Stomach (tissue), 9 donors: ENCODE data around the gene ABCA7. TPM values are rescaled to one million over a fixed set of nuclear protein-coding genes. Genes with fewer than 3 reads are reported as not detected.

Experiments
- DNase-seq, 2 donors: peaks; one replicate each; pipeline versions ENCODE4 v3.0.0 to v3.0.0-alpha.2; 2013 to 2019
- H3K27ac ChIP-seq, 5 donors: fragments of 200-600 bp in 4 of 5; sonication (generic) in 4 of 5; one replicate each; pipeline ENCODE4 v1.5.1; 2013 to 2019; ENCODE audit warnings: mild to moderate bottlenecking in 1 of 5, moderate library complexity in 1 of 5
- H3K27me3 ChIP-seq, 3 donors: fragments of 200-600 bp; sonication (generic); one replicate each; pipeline ENCODE4 v1.5.1; 2017 to 2019; ENCODE audit warnings: mixed run types in 1 of 3
- H3K36me3 ChIP-seq, 4 donors: fragments of 200-600 bp; sonication (generic); 1 replicate in 3 of 4; 2 replicates in 1 of 4; pipeline ENCODE4 v1.5.1; 2016 to 2019
- H3K4me1 ChIP-seq, 4 donors: fragments of 200-600 bp; sonication (generic); one replicate each; pipeline ENCODE4 v1.5.1; 2016 to 2019
- H3K4me3 ChIP-seq, 4 donors: fragments of 200-600 bp; sonication (generic) in 3 of 4; one replicate each; pipeline ENCODE4 v1.5.1; 2016 to 2019; ENCODE audit warnings: mild to moderate bottlenecking in 1 of 4
- H3K9me3 ChIP-seq, 4 donors: fragments of 200-600 bp; sonication (generic); one replicate each; pipeline ENCODE4 v1.5.1; 2016 to 2019
- CTCF ChIP-seq, 7 experiments: fragments of 450-650 bp in 4 of 7; fragments of 200-600 bp in 3 of 7; sonication (generic) in 3 of 7; IDR thresholded peaks; one replicate each; pipeline ENCODE4 v1.5.1; 2016 to 2019; ENCODE audit warnings: antibody characterized with exemption in 7 of 7, control low read depth in 2 of 7, mild to moderate bottlenecking in 1 of 7
- EP300 ChIP-seq: sonication (generic); formaldehyde crosslinking; IDR thresholded peaks from one replicate; pipeline ENCODE4 v1.6.1; 2017; ENCODE audit warnings: antibody characterized with exemption
- POLR2A ChIP-seq, 4 donors: fragments of 450-650 bp; IDR thresholded peaks; one replicate each; pipeline ENCODE4 v1.6.1; 2016; ENCODE audit warnings: antibody characterized with exemption in 4 of 4, control low read depth in 2 of 4, mild to moderate bottlenecking in 1 of 4, moderate library complexity in 1 of 4
- POLR2AphosphoS5 ChIP-seq, 3 donors: sonication (generic); formaldehyde crosslinking; IDR thresholded peaks; one replicate each; pipeline ENCODE4 v1.6.1; 2016; ENCODE audit warnings: antibody characterized with exemption in 3 of 3
- WGBS, 5 donors: extraction: QIAGEN DNeasy Blood & Tissue Kit in 3 of 5; methylation state at CpG; one replicate each; pipeline versions ENCODE4 v1.1.5 to v1.1.7; 2013 to 2018; 5-methylcytosine and 5-hydroxymethylcytosine counted together
- intact Hi-C: fragments of 100-400 bp; cut with DNase I; formaldehyde crosslinking; loops from one replicate; pipeline ENCODE4 v1.15.1; 2023; ENCODE audit warnings: low total_unique reads
- polyA plus RNA-seq, 3 donors: library from polyadenylated mRNA; stranded (reverse); fragments of 200-250 nt; gene quantifications; one replicate each; pipeline ENCODE4 v1.2.3, GENCODE V29; 2013
- total RNA-seq, 5 donors: library from RNA; depleted of rRNA; stranded (reverse); fragments of >200 nt; gene quantifications; one replicate each; pipeline versions ENCODE4 v1.1.0 to v1.2.3, GENCODE V29; 2014 to 2016
- donor health status: healthy with polysubstance abuse.
- donor health status: Bipolar disorder and iron deficiency.
- donor health status: healthy.

ABCA7 gene
- total and polyA plus RNA-seq, 8 donors, result 5.1 to 144 (median 34.7) TPM

- Histone ChIP-seq H3K36me3 (peaks cover 48 to 65% (median 64%) of the 10 kb centered on the region in 4 donors), H3K27ac (peak overlapping the region in 2 of 5 donors; percentile 49 to 99), H3K4me1 (peaks cover 27 to 57% (median 52%) of the 10 kb centered on the region in 4 donors), H3K4me3 (peak overlapping the region in 1 of 4 donors; percentile 7), H3K27me3 (no peaks in the 10 kb centered on the region), H3K9me3 (no peaks in the 10 kb centered on the region)
- TF ChIP-seq POLR2A (IDR thresholded peaks at IDR 0.05) (no peak), CTCF (IDR thresholded peaks at IDR 0.05) (no peak), POLR2AphosphoS5 (IDR thresholded peaks at IDR 0.05) (no peak), EP300 (no peak)
- WGBS, 5 donors, result 45 to 57% (median 56%) methylated on average over 10 to 17 of the region's 17 CpGs
- DNase-seq, result peak in 1 of 2 donors; percentile 48
- intact Hi-C loops, result no loop called here
Observed at GRCh38 chr19:1106841-1107660, 67.1 kb downstream of the ABCA7 start.

DNA sequence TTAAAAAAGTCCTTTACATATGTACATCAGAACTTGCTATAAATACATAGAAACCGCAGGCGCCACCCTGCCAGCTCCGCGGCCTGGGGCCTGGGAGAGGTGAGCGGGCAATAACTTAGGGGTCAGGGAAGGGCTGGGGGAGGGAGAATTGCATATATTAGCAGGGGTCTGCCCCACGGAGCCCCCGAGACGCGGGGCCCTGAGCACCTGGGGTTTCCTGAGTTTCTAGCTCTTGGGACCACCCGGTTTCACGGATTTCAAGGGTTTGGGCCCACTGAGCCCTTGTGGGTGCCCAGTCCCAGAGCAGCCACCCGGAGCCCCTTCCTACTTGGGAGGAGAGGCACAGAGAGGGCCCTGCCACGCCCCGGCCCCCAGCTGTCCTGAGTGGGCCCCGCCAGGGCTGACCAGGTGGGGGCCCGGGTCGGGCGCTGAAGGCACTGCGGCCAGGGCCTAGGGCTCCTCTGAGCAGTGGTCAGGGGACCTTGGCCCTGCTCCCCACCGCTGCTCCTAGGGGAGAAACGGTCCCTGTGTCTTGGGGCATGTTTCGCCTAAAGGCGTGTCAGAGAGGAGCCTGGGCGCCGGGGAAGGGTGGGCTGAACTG lies 67.9 kb downstream of the ABCA7 start:
- intact Hi-C loops, result no loop called here
- peaks cover 49 to 72% (median 72%) of the 10 kb centered on the region in 4 donors for H3K36me3 ChIP-seq
- no peak for DNase-seq
- peak overlapping the region in 2 of 5 donors; percentile 49 to 99 for H3K27ac ChIP-seq
- H3K4me1 ChIP-seq, result peaks cover 27 to 57% (median 52%) of the 10 kb centered on the region in 4 donors
- no peak for TF ChIP-seq CTCF (IDR thresholded peaks at IDR 0.05)
- no peak for TF ChIP-seq POLR2A (IDR thresholded peaks at IDR 0.05)
- no peak for TF ChIP-seq EP300
- no peak for TF ChIP-seq POLR2AphosphoS5 (IDR thresholded peaks at IDR 0.05)
- WGBS, 5 donors, result 90 to 93% (median 90%) methylated on average over 17 to 25 of the region's 25 CpGs
- no peak overlapping the region for H3K4me3 ChIP-seq
- no peaks in the 10 kb centered on the region for H3K27me3 ChIP-seq
- H3K9me3 ChIP-seq, result no peaks in the 10 kb centered on the region

DNA sequence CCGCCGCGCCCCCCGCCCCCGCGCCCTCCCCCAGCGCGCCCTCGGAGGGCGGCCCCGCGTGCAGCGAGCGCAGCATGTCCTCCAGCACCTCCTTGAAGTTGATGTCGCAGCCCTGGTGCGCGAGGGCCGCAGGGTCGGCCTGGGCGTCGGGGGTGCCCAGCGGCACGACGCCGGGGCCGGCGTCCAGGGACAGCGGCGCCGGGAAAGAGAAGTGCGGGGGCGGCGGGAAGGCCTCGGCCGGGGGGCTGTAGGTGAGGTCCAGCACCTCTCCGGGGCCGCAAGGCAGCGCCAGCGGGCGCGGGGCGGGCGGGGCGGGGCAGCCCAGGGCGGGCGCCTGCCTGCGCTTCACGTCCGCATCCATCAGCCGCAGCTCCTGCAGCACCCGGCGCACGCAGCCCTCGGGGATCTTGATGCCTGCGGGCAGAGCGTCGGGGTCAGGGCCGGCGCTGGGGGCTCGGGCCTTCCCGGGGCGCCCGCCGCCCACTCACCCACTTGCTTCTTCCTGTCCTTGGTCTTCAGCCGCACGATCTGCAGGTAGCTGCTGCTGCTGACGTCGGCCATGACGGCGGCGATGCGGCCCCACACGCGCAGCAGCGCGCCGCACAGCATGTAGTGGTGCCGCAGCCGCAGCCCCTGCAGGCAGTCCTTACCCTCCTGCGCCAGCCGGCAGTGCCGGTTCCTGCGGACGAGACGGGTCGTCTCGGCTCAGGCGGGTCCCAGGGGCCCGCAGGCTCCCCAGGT lies 68.6 kb downstream of the ABCA7 start:
- H3K9me3 ChIP-seq, result no peaks in the 10 kb centered on the region
- H3K27me3 ChIP-seq, result no peaks in the 10 kb centered on the region
- intact Hi-C loops, result no loop called here
- no peak overlapping the region for H3K27ac ChIP-seq
- peaks cover 49 to 79% (median 76%) of the 10 kb centered on the region in 4 donors for H3K36me3 ChIP-seq
- no peak for DNase-seq
- no peak overlapping the region for H3K4me3 ChIP-seq
- peaks cover 27 to 57% (median 52%) of the 10 kb centered on the region in 4 donors for H3K4me1 ChIP-seq
- 93 to 96% (median 94%) methylated on average over 43 to 89 of the region's 89 CpGs for WGBS, 5 donors
- TF ChIP-seq POLR2AphosphoS5 (IDR thresholded peaks at IDR 0.05), result peak in 1 of 3 donors; percentile 3
- no peak for TF ChIP-seq EP300
- no peak for TF ChIP-seq CTCF (IDR thresholded peaks at IDR 0.05)

- Histone ChIP-seq H3K9me3 (no peaks in the 10 kb centered on the region), H3K27ac (no peak overlapping the region)
- WGBS, 5 donors, result 85 to 92% (median 88%) methylated on average over 28 to 48 of the region's 48 CpGs
Observed at GRCh38 chr19:1109032-1109551, 69.2 kb downstream of the ABCA7 start.

More at GRCh38 chr19:1109032-1109551, 69.2 kb downstream of the ABCA7 start:
- Histone ChIP-seq H3K36me3 (peaks cover 51 to 85% (median 81%) of the 10 kb centered on the region in 4 donors), H3K27me3 (no peaks in the 10 kb centered on the region), H3K4me1 (peaks cover 33 to 62% (median 56%) of the 10 kb centered on the region in 4 donors), H3K4me3 (no peak overlapping the region)
- intact Hi-C loops, result no loop called here
- no peak for DNase-seq
- TF ChIP-seq CTCF (IDR thresholded peaks at IDR 0.05) (no peak), POLR2A (IDR thresholded peaks at IDR 0.05) (no peak), POLR2AphosphoS5 (IDR thresholded peaks at IDR 0.05) (no peak), EP300 (no peak)
